B cell (primary cell): ENCODE results near the gene SPTLC2.

ENCODE experiments used
- EZH2 ChIP-seq: IDR thresholded peaks from 2 replicates; pipeline ENCODE4 v1.6.1; 2012; ENCODE audit warnings: borderline replicate concordance, low read depth, mild to moderate bottlenecking, moderate library complexity, low read length; ENCODE audit not compliant: insufficient read depth, poor library complexity, severe bottlenecking
- TF ChIP-seq, protein P1 (sequence below): fragments of 200-600 bp; IDR thresholded peaks from one replicate; pipeline ENCODE4 v1.8.0; 2022; ENCODE audit warnings: antibody characterized with exemption, mild to moderate bottlenecking

GRCh38 chr14:77654001-77654441 is 37.6 kb upstream of the SPTLC2 start:
- TF ChIP-seq EZH2, result no peak
- TF ChIP-seq, protein P1, sequence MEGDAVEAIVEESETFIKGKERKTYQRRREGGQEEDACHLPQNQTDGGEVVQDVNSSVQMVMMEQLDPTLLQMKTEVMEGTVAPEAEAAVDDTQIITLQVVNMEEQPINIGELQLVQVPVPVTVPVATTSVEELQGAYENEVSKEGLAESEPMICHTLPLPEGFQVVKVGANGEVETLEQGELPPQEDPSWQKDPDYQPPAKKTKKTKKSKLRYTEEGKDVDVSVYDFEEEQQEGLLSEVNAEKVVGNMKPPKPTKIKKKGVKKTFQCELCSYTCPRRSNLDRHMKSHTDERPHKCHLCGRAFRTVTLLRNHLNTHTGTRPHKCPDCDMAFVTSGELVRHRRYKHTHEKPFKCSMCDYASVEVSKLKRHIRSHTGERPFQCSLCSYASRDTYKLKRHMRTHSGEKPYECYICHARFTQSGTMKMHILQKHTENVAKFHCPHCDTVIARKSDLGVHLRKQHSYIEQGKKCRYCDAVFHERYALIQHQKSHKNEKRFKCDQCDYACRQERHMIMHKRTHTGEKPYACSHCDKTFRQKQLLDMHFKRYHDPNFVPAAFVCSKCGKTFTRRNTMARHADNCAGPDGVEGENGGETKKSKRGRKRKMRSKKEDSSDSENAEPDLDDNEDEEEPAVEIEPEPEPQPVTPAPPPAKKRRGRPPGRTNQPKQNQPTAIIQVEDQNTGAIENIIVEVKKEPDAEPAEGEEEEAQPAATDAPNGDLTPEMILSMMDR, result no peak
